Activated CD4-positive, alpha-beta T cell treated with anti-CD3 and anti-CD28 coated beads, Interleukin-2, amount 50 U/mL, for 1 hour (primary cell): Measurements from ENCODE around the gene ZNF407.
"Not testable (repeated sequence)": the region's sequence is repeated elsewhere in the genome, so short reads cannot be mapped to it uniquely, and the experiment has no call there.

ENCODE experiments used
- DNase-seq: peaks from one replicate; pipeline ENCODE4 v3.0.0-alpha.2; 2020

Gene ZNF407, protein sequence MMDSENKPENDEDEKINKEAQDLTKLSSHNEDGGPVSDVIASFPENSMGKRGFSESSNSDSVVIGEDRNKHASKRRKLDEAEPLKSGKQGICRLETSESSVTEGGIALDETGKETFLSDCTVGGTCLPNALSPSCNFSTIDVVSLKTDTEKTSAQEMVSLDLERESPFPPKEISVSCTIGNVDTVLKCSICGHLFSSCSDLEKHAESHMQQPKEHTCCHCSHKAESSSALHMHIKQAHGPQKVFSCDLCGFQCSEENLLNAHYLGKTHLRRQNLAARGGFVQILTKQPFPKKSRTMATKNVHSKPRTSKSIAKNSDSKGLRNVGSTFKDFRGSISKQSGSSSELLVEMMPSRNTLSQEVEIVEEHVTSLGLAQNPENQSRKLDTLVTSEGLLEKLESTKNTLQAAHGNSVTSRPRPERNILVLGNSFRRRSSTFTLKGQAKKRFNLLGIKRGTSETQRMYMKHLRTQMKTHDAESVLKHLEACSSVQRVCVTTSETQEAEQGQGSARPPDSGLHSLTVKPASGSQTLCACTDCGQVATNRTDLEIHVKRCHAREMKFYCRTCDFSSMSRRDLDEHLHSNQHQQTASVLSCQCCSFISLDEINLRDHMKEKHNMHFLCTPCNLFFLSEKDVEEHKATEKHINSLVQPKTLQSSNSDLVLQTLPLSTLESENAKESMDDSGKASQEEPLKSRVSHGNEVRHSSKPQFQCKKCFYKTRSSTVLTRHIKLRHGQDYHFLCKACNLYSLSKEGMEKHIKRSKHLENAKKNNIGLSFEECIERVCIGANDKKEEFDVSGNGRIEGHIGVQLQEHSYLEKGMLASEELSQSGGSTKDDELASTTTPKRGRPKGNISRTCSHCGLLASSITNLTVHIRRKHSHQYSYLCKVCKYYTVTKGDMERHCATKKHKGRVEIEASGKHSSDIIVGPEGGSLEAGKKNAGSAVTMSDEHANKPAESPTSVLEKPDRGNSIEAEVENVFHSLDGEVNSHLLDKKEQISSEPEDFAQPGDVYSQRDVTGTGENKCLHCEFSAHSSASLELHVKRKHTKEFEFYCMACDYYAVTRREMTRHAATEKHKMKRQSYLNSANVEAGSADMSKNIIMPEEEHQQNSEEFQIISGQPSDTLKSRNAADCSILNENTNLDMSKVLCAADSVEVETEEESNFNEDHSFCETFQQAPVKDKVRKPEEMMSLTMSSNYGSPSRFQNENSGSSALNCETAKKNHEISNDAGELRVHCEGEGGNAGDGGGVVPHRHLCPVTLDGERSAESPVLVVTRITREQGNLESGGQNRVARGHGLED (N-terminal part only)

DNA sequence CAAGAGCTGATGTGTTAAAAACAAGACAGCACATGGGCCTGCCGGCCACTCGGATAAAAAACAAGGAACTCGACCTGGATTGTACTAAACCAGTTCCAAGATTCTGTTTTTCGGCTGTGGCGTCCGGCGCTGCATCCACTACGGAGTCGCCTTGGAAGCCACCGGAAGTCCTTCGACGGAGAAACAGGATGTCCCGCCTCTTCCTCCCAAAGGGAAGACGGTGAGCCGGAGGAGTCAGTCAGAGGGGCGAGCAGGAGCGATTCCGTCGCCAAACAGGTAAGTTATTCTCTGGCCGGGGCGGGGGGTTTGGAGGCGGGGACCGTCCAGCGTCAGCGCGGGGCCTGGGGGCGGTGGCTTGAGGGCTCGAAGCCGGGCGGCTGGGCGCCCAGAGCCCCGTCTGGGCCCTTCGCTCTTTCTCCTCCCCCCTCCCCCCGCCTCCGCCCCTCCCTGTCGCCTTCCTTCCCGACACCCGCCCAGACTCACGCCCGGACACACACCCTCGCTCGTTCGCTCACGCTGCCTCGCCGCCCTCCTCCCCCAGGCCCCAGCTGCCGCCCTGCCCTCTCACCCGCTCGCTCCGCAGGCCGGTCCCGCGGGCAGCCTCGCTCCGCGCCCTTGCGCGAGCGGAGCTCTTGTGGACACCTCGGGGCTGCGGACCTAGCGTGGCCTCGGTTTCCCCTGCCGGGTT, at the start of gene ZNF407:
Gene ZNF407, plus strand, starts transcription at position 209 of the 688 bp plus-strand sequence. CDS start 33,150 bp downstream, outside the sequence.
- DNase-seq: peak; percentile 80

DNA sequence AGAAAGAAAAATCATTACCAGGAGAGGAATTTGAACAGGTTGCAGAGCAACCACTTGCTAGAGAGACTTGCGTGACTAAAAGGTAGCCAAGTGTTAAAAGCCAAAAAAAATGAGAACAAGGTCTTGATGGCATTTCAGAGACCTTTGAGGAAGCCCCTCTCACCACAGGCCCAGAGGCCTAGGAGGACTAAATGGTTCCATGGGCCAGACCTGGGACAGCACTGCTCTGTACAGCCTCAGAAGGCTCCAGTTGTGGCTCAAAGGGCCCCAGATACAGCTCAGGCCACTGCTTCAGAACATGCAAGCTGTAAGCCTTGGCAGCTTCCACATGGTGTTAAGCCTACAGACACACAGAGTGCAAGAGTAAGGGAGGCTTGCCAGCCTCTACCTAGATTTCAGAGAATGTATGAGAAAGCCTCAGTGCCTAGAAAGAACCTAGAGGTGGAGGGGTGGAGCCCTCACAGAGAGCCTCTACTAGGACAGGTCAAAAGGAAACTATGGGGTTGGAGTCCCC, 48.0 kb upstream of the ZNF407 start:
- no peak for DNase-seq

DNA sequence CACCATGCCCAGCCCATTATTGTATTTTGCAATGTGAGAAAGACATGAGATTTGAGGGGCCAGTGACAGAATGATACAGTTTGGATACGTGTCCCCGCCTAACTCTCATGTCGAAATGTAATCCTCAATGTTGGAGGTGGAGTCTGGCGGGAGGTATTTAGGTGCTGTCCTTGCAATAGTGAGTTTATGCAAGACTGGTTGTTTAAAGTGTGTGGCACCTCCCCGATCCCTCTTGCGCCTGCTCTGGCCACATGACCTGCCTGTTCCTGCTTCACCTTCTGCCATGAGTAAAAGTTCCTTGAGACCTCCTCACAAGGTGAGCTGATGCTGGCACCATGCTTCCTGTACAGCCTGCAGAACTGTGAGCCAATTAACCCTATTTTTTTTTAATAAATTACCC, 46.8 kb upstream of the ZNF407 start:
- no peak for DNase-seq

DNA sequence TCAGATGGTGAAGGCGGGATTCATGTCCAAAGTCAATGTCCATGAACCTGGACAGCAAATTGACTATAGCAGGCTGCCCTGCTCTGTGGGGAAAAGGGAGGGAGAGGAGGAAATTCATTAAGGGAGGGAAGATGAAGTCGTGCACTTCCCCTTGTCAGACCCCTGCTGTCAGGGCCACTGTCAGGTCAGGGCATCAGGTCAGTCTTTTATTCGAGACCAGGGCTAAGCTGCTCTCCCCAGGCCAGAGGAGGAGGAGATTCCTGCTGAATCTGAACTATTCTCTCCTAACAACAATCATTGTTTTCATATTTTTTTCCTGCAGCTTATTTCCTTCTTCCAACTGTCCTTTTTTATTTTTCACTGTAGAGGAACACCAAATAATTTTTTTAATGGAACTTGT, 46.2 kb upstream of the ZNF407 start:
- DNase-seq: no peak

- DNase-seq: peak; percentile 77
Measured at GRCh38 chr18:74551936-74552555, 45.6 kb upstream of the ZNF407 start.

DNA sequence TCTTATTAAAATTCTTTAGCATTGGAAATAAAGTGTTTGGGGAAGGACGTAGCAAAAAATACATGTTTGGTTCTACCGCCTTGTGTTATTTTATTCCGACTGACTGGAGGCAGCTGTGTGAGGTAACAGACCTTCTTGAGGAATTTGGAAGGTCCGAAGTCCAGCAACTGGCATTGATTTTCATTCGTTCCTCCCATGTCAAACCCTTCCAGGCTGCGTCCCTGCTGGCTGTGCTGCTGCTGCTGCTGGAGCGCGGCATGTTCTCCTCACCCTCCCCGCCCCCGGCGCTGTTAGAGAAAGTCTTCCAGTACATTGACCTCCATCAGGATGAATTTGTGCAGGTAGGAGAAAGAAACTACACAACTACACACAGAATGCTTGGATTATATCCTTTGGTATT, 41.5 kb upstream of the ZNF407 start:
- no peak for DNase-seq

DNA sequence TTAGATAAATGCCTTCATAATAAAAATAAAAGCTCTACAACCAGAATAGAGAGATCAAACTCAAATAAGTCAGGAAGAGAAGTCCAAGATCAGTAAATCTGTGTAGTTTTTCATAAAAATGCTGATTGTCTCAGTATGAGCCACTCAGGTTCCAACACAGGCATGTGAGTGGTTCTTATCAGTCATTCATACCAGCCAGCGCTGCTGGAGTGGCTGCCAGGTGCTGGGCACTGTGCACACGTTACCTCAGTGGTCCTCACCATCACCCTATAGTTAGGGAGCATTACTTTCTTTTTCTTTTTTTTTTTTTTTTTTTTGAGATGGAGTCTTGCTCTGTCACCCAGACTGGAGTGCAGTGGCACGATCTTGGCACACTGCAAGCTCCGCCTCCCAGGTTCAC, 39.6 kb upstream of the ZNF407 start:
- no peak for DNase-seq

DNA sequence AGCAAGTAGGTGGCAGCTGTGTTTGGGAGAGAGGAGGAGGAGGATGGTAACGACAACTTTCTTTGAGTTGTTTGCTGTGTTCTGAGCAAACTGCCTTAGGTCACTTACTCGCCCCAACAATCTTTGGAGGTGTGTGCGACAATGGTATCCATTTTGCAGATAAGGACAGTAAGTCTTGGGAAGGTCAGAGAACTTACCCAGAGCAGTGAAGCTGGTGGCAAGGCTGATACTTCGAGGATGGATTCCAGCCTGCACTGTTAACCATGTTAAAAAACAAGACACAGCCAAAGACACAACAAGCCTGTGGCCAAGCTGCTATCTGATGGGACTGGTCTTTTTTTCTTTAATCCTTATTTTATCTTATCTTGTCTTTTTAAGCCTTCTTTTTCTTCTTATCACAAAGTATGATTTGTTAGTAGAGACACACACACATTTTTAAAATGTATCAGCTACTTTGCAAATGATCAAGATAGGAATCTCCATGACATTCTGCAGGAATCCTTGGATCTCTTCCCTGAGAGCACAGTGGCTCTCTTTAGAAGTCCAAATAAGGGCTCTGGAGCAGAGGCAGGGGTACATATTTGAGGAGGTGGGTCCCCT, 35.4 kb upstream of the ZNF407 start:
- no peak for DNase-seq

DNA sequence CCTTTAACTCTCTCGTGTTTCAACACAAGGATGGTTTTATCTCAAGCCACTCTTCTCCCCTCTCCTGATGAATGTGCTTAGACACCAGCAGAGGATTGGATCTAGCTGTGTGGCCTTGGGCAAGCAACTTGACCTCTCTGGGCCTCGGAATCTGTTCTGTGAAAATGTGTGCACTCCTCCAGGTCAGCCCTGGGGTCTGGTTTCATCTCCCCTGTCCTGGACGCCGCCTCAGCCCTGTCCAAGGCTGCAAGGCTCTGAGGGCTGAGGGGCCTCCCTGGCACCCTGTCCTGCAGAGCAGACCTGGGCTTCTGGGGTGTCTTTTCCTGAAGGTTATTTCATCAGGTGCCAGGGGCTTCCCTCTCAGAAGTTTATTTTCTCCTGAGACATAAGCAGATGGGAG, 34.9 kb upstream of the ZNF407 start:
- DNase-seq: no peak

DNA sequence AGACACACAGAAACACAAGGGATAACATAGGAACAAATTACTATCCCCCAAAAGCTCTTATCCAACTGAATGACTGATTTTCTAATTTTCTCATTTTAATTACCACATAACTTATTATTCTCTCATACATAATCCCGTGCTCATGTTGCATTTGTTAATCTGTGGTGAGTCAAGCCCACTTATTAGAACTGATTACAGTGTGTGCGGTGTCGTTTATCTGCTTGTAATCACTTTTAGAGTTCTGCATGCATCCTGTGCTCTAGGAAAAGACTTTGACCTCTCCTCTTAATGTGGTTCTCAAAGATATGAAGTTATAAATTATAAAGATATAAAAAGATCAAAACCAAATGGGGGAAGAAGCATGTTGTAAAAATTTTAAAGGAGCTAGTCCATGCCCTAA, 33.7 kb upstream of the ZNF407 start:
- DNase-seq: no peak

DNA sequence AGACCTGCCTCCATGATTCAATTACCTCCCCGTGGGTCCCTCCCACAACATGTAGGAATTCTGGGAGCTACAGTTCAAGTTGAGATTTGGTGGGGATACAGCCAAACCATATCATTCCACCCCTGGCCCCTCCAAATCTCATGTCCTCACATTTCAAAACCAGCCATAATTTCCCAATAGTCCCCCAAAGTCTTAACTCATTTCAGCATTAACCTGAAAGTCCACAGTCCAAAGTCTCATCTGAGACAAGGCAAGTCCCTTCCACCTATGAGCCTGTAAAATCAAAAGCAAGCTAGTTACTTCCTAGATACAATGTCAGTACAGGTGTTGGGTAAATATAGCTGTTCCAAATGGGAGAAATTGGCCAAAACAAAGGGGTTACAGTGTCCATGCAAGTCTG, 32.5 kb upstream of the ZNF407 start:
- not testable (repeated sequence) for DNase-seq

GRCh38 chr18:74565993-74566392, 31.7 kb upstream of the ZNF407 start:
- not testable (repeated sequence) for DNase-seq

GRCh38 chr18:74567822-74568221, 29.8 kb upstream of the ZNF407 start:
- no peak for DNase-seq

DNA sequence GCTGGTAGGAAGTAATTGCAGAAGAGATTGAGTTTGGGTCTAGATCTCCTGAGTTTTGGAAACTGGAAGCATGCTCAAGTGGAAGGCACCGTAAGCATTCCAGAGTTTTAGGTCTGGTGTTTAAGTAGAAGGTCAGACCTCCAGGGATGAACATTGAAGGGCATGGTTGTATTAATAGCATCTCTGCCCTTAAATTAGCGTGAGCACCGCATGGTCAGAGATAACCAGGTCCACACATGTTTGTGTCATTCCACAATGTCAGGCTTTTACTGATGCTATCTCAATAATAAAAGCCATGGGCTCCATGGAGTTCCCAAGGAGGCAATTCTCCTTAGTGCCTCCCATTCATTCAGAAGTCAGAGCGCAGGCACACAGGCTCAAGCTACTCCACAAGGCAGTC, 28.3 kb upstream of the ZNF407 start:
- no peak for DNase-seq

GRCh38 chr18:74570266-74570665, 27.4 kb upstream of the ZNF407 start:
- DNase-seq: no peak

DNA sequence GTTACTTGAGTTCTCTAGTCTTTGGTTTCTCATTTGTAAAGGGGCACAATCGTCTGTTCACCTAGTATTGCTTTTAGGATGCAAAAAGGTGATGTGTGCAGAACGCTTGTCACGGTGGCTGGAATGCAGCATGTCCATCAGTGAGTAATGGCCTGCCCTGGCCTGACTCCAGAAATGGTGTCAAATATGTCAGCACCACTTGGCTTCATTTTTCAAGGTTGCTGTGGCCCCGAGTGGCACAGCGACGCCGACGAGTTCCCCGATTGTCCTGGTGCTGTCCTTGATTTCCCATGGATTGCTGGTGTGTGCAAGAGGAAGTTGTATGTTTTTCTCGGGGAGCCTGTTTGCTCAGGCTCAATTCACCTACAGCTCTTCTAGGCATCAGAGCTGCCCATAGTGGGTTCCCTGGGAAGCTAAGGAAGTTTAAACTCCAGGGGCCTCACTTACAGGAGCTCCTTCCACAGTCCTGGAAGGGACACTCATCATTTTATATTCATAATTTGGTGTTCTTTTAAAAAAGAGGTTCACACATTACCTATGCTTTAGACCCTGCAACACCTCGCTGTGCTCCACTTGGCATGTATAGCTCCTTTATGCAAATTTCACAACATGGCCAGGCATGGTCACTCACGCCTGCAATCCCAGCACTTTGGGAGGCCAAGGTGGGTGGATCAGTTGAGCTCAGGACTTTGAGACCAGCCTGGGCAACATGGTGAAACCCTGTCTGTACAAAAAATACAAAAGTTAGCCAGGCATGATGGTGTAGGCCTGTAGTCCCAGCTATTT, 25.6 kb upstream of the ZNF407 start:
- no peak for DNase-seq

DNA sequence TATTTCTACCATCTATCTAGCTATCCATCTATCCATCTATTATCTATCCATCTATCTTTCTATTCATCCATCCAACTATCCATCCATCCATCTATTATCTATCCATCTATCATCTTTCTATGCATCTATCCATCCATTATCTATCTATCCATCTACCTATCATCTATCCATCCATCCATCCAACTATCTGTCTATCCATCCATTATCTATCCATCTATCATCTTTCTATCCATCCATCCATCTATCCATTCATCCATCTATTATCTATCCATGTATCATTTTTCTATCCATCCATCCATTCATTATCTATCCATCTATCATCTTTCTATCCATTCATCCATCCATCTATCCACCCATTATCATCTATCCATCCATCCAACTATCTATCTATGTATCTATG, 24.6 kb upstream of the ZNF407 start:
- no peak for DNase-seq

DNA sequence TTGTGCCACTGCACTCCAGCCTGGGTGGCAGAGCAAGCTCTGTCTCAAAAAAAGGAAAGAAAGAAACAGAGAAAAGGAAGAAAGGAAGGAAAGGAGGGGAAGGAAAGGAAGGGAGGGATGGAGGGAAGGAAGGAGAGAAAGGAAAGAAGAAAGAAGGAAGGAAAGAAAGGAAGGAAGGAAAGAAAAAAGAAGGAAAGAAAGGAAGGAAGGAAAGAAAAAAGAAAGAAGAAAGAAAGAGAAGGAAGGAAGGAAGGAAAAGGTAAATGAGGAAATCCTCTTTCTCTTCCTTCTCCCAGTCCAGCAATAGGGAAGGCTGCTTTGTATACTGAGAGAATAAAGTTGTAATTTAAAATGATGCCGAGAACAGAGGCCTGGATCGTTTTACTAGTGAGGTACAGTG, 22.8 kb upstream of the ZNF407 start:
- no peak for DNase-seq

GRCh38 chr18:74577019-74577418, 20.7 kb upstream of the ZNF407 start:
- DNase-seq: no peak

GRCh38 chr18:74579496-74580065, 18.1 kb upstream of the ZNF407 start:
- DNase-seq: no peak
